GM18873 (cell line): Measurements from ENCODE around the gene RBM20.

ENCODE experiments used
- ATAC-seq: cut with Tn5 transposase; IDR thresholded peaks from one replicate; pipeline ENCODE4 v1.9.1; 2021; ENCODE audit warnings: mild to moderate bottlenecking, moderate library complexity, moderate number of reproducible peaks; ENCODE audit not compliant: unreplicated experiment, low FRiP score

Gene RBM20

DNA sequence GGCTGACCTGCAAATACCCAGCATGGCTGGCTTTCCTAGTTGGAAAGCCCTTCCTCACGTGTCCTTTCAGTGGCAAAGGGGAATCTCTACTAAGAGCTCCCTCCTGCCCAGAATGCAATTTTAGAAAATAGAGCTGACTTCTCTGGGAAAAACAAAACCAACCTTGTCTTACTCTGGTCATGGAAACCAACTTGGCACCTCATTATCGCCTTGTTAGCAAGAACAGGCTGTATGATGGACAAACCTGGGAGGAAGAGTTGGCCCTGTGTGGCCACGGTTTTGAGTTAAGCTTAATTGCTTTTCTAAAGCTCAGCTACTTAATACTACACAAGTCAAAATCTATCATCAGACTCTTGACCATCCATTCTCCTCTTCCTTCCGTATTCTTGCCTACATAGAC, 133.5 kb downstream of the RBM20 start:
- no peak for ATAC-seq

GRCh38 chr10:110778211-110778610, 134.1 kb downstream of the RBM20 start:
- ATAC-seq = no peak

GRCh38 chr10:110779489-110779888, 135.4 kb downstream of the RBM20 start:
- ATAC-seq = no peak

- no peak for ATAC-seq
Measured at GRCh38 chr10:110780704-110781103, 136.6 kb downstream of the RBM20 start.

DNA sequence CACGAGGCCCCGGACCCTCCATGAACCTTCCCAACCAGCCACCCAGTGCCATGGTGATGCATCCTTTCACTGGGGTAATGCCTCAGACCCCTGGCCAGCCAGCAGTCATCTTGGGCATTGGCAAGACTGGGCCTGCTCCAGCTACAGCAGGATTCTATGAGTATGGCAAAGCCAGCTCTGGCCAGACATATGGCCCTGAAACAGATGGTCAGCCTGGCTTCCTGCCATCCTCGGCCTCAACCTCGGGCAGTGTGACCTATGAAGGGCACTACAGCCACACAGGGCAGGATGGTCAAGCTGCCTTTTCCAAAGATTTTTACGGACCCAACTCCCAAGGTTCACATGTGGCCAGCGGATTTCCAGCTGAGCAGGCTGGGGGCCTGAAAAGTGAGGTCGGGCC, 137.0 kb downstream of the RBM20 start:
- ATAC-seq = no peak

- ATAC-seq = no peak
Measured at GRCh38 chr10:110782616-110783015, 138.5 kb downstream of the RBM20 start.

DNA sequence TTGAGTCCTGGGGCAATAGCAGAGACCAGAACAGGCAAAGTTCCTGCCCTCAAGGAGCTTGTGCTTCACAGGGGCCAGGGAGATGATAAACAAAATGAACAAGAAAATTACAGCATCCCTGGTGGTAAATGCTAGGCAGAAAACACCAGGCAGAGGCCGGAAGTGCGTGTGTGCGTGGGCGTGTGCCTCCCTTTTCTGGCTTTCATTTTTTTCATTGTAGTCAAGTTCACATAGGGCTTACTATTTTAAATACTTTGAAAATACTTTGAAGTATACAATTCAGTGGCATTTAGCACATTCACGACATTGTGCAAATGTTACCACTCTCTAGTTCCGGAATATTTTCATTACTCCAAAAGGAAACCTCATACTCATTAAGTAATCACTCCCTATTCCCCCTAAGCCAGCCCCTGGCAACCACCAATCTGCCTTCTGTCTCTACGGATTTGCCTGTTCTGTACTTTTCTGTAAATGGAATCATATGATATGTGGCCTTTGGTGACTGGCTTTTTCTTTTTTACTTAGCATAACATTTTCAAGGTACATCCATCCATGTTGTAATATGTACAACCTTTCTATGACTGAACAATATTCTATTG, 139.5 kb downstream of the RBM20 start:
- ATAC-seq = no peak

GRCh38 chr10:110784198-110784597, 140.1 kb downstream of the RBM20 start:
- no peak for ATAC-seq

GRCh38 chr10:110786172-110786571, 142.0 kb downstream of the RBM20 start:
- no peak for ATAC-seq

GRCh38 chr10:110788620-110789385, 144.7 kb downstream of the RBM20 start:
- ATAC-seq = no peak

- ATAC-seq = no peak
Measured at GRCh38 chr10:110789604-110790433, 145.7 kb downstream of the RBM20 start.

- ATAC-seq = no peak
Measured at GRCh38 chr10:110790913-110791506, 146.9 kb downstream of the RBM20 start.

GRCh38 chr10:110791541-110792073, 147.5 kb downstream of the RBM20 start:
- ATAC-seq = no peak

- ATAC-seq = no peak
Measured at GRCh38 chr10:110792476-110793125, 148.5 kb downstream of the RBM20 start.

GRCh38 chr10:110793128-110793812, 149.1 kb downstream of the RBM20 start:
- no peak for ATAC-seq

DNA sequence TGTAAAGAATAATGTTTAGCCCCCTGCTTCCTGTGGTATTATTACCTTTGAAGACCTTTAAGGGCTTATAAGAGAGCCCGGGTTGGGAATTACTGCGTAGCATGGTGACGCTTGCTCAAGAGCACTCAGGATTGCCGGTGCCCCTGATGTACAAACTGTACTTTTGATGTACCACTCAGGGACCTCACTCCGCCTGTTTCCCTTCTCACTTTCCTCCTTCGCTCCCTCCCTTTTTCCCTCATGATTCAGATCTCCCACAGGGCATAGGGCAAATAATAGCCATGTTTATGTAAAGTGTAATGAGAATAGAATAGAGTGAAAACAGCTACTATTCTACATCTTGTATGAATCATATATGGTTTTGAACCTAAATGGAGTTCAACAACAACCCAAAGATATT, 149.8 kb downstream of the RBM20 start:
- no peak for ATAC-seq

DNA sequence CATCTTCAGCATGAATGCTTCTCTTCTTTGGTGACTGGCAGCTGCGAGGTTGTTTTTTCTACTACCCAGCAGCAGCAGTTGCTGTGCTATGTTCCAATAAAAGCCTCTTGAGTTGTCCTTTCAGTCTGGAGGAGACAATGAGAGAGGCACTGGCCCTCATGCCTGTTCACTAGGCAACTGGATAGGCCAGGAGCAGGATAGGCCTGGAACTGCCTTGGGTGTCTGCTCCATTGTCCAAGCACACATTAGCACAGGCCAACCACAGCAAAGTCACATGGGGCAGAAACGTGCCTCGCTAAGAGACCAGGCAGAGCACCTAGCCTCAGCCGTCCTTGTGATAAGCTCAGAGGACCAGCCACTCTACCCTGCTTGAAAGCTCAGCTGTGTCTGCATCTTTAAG, 150.7 kb downstream of the RBM20 start:
- no peak for ATAC-seq

GRCh38 chr10:110797416-110797815, 153.3 kb downstream of the RBM20 start:
- ATAC-seq = no peak

GRCh38 chr10:110798340-110798739, 154.2 kb downstream of the RBM20 start:
- no peak for ATAC-seq

GRCh38 chr10:110802090-110802489, 158.0 kb downstream of the RBM20 start:
- no peak for ATAC-seq
